ENCODE data around the gene SPINT1.

SPINT1 gene

DNA sequence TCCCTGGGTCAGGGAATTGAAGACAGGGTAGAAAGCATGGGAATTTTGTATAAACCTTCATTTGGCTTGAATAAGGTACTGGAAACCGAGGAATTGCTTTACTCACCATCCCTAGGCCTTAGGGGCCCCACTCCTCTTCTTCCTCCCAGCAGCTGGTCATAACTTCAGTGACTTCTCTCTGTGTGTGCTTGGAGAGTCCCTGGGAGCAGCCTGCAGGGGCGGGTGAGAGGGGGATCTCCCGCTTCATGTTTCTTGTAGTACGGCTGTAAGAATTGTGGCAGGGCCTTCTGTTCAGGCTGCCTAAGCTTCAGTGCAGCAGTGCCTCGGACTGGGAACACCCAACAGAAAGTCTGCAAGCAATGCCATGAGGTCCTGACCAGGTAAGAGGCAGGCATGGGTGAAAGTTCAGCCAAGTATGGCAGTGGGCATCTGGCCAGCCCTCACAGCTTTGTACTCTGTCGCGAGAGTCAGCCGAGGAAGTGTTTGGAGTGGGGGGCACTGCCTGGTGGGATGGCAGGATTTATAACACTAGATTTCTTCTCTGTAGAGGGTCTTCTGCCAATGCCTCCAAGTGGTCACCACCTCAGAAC lies 34.9 kb upstream of the SPINT1 start:
- Histone ChIP-seq H3K4me3 (ENCODE audit: low read depth, low read length) (no peak overlapping the region), H2AFZ (no peak overlapping the region), H3K9me3 (ENCODE audit: control insufficient read depth, low read length) (no peaks in the 10 kb centered on the region), H3K27me3 (ENCODE audit: control insufficient read depth, insufficient read depth, low read length) (no peaks in the 10 kb centered on the region), H3K9ac (no peak overlapping the region), H3K36me3 (ENCODE audit: control insufficient read depth, insufficient read depth, low read length) (no peaks in the 10 kb centered on the region), H3K27ac (no peak overlapping the region), H3K4me1 (peaks cover 2% of the 10 kb centered on the region), H3K4me2 (ENCODE audit: low read length) (no peak overlapping the region), H3K79me2 (peaks cover 6% of the 10 kb centered on the region)
- TF ChIP-seq, protein P1, sequence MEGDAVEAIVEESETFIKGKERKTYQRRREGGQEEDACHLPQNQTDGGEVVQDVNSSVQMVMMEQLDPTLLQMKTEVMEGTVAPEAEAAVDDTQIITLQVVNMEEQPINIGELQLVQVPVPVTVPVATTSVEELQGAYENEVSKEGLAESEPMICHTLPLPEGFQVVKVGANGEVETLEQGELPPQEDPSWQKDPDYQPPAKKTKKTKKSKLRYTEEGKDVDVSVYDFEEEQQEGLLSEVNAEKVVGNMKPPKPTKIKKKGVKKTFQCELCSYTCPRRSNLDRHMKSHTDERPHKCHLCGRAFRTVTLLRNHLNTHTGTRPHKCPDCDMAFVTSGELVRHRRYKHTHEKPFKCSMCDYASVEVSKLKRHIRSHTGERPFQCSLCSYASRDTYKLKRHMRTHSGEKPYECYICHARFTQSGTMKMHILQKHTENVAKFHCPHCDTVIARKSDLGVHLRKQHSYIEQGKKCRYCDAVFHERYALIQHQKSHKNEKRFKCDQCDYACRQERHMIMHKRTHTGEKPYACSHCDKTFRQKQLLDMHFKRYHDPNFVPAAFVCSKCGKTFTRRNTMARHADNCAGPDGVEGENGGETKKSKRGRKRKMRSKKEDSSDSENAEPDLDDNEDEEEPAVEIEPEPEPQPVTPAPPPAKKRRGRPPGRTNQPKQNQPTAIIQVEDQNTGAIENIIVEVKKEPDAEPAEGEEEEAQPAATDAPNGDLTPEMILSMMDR (IDR thresholded peaks at IDR 0.05): no peak

DNA sequence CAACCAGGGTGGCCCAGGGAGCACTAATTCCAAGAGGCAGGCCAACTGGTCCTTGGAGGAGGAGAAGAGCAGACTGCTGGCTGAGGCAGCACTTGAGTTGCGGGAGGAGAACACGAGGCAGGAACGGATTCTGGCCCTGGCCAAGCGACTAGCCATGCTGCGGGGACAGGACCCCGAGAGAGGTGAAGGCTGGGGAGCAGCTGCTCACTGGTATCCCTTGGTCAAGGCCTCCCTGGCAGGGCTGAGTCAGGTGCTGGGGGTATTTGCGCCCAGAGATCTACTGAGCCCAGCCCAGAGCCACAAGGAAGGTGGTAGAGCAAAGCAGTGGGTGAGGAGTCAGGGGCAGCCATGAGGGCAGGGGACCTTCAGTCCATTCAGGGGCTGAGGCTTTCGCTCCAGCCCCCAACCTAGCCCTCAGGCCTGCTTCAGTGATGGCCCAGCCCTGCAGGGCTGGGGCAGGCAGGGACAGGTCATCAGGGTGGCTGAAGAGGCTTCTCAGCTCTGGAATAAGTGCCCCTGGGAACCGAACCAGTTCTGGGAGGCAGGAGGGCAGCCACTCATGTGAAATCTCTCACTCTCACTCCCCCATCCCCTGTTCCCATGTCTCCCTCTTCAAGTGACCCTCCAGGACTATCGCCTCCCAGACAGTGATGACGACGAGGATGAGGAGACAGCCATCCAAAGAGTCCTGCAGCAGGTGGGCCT lies 31.0 kb upstream of the SPINT1 start:
- peaks cover 11% of the 10 kb centered on the region for H3K4me1 ChIP-seq
- H3K9ac ChIP-seq: no peak overlapping the region
- no peak overlapping the region for H3K4me3 ChIP-seq (ENCODE audit: low read depth, low read length)
- H3K79me2 ChIP-seq: no peaks in the 10 kb centered on the region
- H2AFZ ChIP-seq: no peak overlapping the region
- no peak overlapping the region for H3K27ac ChIP-seq
- no peak overlapping the region for H3K4me2 ChIP-seq (ENCODE audit: low read length)
- H3K9me3 ChIP-seq (ENCODE audit: control insufficient read depth, low read length): no peaks in the 10 kb centered on the region
- no peaks in the 10 kb centered on the region for H3K36me3 ChIP-seq (ENCODE audit: control insufficient read depth, insufficient read depth, low read length)
- TF ChIP-seq, protein P1 (IDR thresholded peaks at IDR 0.05): no peak
- H3K27me3 ChIP-seq (ENCODE audit: control insufficient read depth, insufficient read depth, low read length): no peaks in the 10 kb centered on the region

DNA sequence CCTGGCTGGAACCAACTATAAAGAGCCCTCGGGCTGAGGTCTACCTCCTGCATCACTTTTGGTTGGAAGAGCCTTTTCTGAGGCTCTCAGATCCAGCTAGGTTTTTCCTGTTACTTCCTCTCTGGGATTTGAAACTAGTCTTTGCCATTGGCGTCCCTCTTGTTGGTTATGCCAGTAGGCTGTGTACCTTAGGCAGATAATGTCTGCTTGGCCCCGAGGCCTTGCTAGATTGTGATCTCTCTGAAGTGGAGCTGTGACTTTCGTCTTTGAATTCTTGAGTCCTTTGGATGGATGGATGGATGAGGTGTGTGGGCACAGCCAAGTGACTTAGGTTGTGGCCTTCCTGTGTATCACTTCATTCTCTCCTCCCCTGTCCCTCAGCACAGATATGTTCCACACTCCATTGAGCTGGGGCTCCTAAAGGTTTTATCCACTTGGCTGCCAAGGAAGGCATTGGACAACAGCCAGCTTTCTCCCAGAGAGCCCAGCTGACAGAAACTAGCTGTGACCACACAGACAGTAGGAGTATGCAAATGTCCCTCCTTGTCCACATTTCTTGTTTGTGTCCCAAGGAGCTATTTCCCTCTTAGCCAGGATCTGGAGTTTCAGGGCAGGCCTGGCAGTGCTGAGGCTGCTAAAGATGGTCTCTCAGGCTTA lies 28.7 kb upstream of the SPINT1 start:
- H3K9me3 ChIP-seq (ENCODE audit: control insufficient read depth, low read length): no peaks in the 10 kb centered on the region
- H3K27ac ChIP-seq: peak overlapping the region; percentile 57
- no peak overlapping the region for H3K9ac ChIP-seq
- peak overlapping the region; percentile 34 for H2AFZ ChIP-seq
- no peaks in the 10 kb centered on the region for H3K79me2 ChIP-seq
- no peaks in the 10 kb centered on the region for H3K27me3 ChIP-seq (ENCODE audit: control insufficient read depth, insufficient read depth, low read length)
- no peak overlapping the region for H3K4me3 ChIP-seq (ENCODE audit: low read depth, low read length)
- H3K36me3 ChIP-seq (ENCODE audit: control insufficient read depth, insufficient read depth, low read length): no peaks in the 10 kb centered on the region
- no peak overlapping the region for H3K4me2 ChIP-seq (ENCODE audit: low read length)
- H3K4me1 ChIP-seq: peaks cover 11% of the 10 kb centered on the region
- TF ChIP-seq, protein P1 (IDR thresholded peaks at IDR 0.05): no peak

DNA sequence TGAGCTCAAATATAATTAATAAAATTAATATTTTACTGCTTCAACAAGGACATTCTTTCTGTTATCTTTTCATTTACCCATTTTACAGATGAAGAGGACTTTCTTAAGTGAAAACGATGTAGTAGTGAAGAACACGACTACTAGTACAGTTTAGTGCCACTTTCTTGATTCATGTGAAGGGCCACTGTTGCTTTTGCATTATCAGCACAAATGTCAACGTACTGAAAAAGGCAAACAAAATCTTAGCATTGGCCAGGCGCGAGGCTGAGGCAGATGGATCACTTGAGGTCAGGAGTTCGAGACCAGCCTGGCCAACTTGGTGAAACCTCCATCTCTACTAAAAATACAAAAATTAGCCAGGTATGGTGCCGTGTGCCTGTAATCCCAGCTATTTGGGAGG lies 24.8 kb upstream of the SPINT1 start:
- H2AFZ ChIP-seq: no peak overlapping the region
- H3K4me2 ChIP-seq (ENCODE audit: low read length): no peak overlapping the region
- no peak overlapping the region for H3K27ac ChIP-seq
- TF ChIP-seq, protein P1 (IDR thresholded peaks at IDR 0.05): no peak
- no peaks in the 10 kb centered on the region for H3K36me3 ChIP-seq (ENCODE audit: control insufficient read depth, insufficient read depth, low read length)
- H3K9ac ChIP-seq: no peak overlapping the region
- H3K4me3 ChIP-seq (ENCODE audit: low read depth, low read length): no peak overlapping the region
- no peaks in the 10 kb centered on the region for H3K79me2 ChIP-seq
- H3K4me1 ChIP-seq: peaks cover 11% of the 10 kb centered on the region
- no peaks in the 10 kb centered on the region for H3K27me3 ChIP-seq (ENCODE audit: control insufficient read depth, insufficient read depth, low read length)
- H3K9me3 ChIP-seq (ENCODE audit: control insufficient read depth, low read length): no peaks in the 10 kb centered on the region
